HepG2 (cell line): ENCODE results near the gene MTOR. TPM values are rescaled to one million over a fixed set of nuclear protein-coding genes. Genes with fewer than 3 reads are reported as not detected.

Source experiments
- ATF5 ChIP-seq: sonication (generic); formaldehyde crosslinking; IDR thresholded peaks from 2 replicates; pipeline ENCODE4 v1.4.0; 2020; ENCODE audit warnings: mild to moderate bottlenecking, low read depth, missing genetic modification reagents
- BHLHE40 ChIP-seq: IDR thresholded peaks from 2 replicates; pipeline ENCODE4 v1.6.1; 2011; ENCODE audit warnings: low read length, improper control_type of control experiment
- FIP1L1 ChIP-seq: fragments of 200-400 bp; formaldehyde crosslinking; IDR thresholded peaks from 2 replicates; pipeline ENCODE4 v1.6.1; 2018; ENCODE audit warnings: low read depth, mild to moderate bottlenecking, low read length, moderate library complexity, borderline replicate concordance; ENCODE audit not compliant: insufficient read depth
- KDM2A ChIP-seq: sonication (generic); formaldehyde crosslinking; IDR thresholded peaks from 2 replicates; pipeline ENCODE4 v1.4.0; 2020; ENCODE audit warnings: low read depth, missing genetic modification reagents, borderline replicate concordance
- MEIS1 ChIP-seq: sonication (generic); formaldehyde crosslinking; IDR thresholded peaks from 2 replicates; pipeline ENCODE4 v1.9.0; 2021; ENCODE audit warnings: mild to moderate bottlenecking, missing genetic modification reagents, moderate library complexity, borderline replicate concordance
- NFYC ChIP-seq: IDR thresholded peaks from 2 replicates; pipeline ENCODE4 v1.6.1; 2016; ENCODE audit warnings: missing genetic modification reagents, missing compliant biosample characterization
- RFXANK ChIP-seq: IDR thresholded peaks from 2 replicates; pipeline ENCODE4 v1.6.1; 2016
- RNF2 ChIP-seq: fragments of 450-650 bp; conservative IDR thresholded peaks from 2 replicates; pipeline ENCODE4 v1.6.1; 2016; ENCODE audit warnings: low read depth
- SMAD3 ChIP-seq: sonication (generic); formaldehyde crosslinking; IDR thresholded peaks from 2 replicates; pipeline ENCODE4 v1.4.0; 2020; ENCODE audit warnings: missing genetic modification reagents
- SNAPC4 ChIP-seq: sonication (generic); formaldehyde crosslinking; IDR thresholded peaks from 2 replicates; pipeline ENCODE4 v1.4.0; 2020; ENCODE audit warnings: mild to moderate bottlenecking, missing genetic modification reagents
- SNAPC5 ChIP-seq: sonication (generic); formaldehyde crosslinking; IDR thresholded peaks from 2 replicates; pipeline ENCODE4 v1.8.1; 2023; ENCODE audit warnings: mild to moderate bottlenecking, missing genetic modification reagents, borderline replicate concordance
- SP2 ChIP-seq: sonication (generic); formaldehyde crosslinking; IDR thresholded peaks from 2 replicates; pipeline ENCODE4 v1.5.1; 2020; ENCODE audit warnings: mild to moderate bottlenecking, missing genetic modification reagents
- SUZ12 ChIP-seq: fragments of 150-350 bp; IDR thresholded peaks from 2 replicates; pipeline ENCODE4 v1.6.1; 2014; ENCODE audit warnings: low read depth, low read length
- THRA ChIP-seq: sonication (generic); formaldehyde crosslinking; IDR thresholded peaks from 2 replicates; pipeline ENCODE4 v1.4.0; 2020; ENCODE audit warnings: missing genetic modification reagents, borderline replicate concordance
- ZBTB2 ChIP-seq: sonication (generic); formaldehyde crosslinking; IDR thresholded peaks from 2 replicates; pipeline ENCODE4 v1.8.0; 2022; ENCODE audit warnings: low read depth, missing genetic modification reagents
- ZBTB3 ChIP-seq: sonication (generic); formaldehyde crosslinking; IDR thresholded peaks from 2 replicates; pipeline ENCODE4 v1.4.0; 2020; ENCODE audit warnings: low read depth, mild to moderate bottlenecking, moderate library complexity, missing genetic modification reagents, borderline replicate concordance
- ZFP36 ChIP-seq: fragments of 150-350 bp; IDR thresholded peaks from 2 replicates; pipeline ENCODE4 v1.6.1; 2018; ENCODE audit warnings: borderline replicate concordance, low read length, low read depth; ENCODE audit not compliant: partially characterized antibody
- ZMYM3 ChIP-seq: sonication (generic); formaldehyde crosslinking; IDR thresholded peaks from 2 replicates; pipeline ENCODE4 v1.5.1; 2020; ENCODE audit warnings: mild to moderate bottlenecking, missing genetic modification reagents
- ZNF350 ChIP-seq: sonication (generic); formaldehyde crosslinking; IDR thresholded peaks from 2 replicates; pipeline ENCODE4 v1.4.0; 2020; ENCODE audit warnings: mild to moderate bottlenecking, low read depth, missing genetic modification reagents, borderline replicate concordance
- ZSCAN21 ChIP-seq: sonication (generic); formaldehyde crosslinking; IDR thresholded peaks from 2 replicates; pipeline ENCODE4 v1.8.0; 2022; ENCODE audit warnings: mild to moderate bottlenecking, missing genetic modification reagents, moderate library complexity, borderline replicate concordance
- polyA plus RNA-seq, 8 experiments: library from polyadenylated mRNA; depleted of rRNA in 3 of 8; stranded (reverse) in 7 of 8; unstranded in 1 of 8; fragments of >200 nt; fragmentation: Illumina TruSeq in 4 of 8; extraction: Trizol in 4 of 8; gene quantifications; 2 replicates each; pipeline versions ENCODE4 v1.2.1 to v1.2.3, GENCODE V29; 2011 to 2016; ENCODE audit warnings: low read depth in 4 of 8, missing spikeins in 1 of 8, mixed read lengths in 1 of 8; ENCODE audit not compliant: insufficient read depth in 1 of 8
- total RNA-seq, 5 experiments: library from RNA; depleted of rRNA; stranded (reverse); fragments of >200 nt; fragmentation: Illumina TruSeq; extraction: Trizol; gene quantifications; 2 replicates each; pipeline ENCODE4 v1.2.3, GENCODE V29; 2016; ENCODE audit warnings: low read depth in 1 of 5

The MTOR gene
- total and polyA plus RNA-seq, 2 of the 13 experiments (the other 11 are each of a cell fraction or from before 2014, with no cell fraction given): 24.6 to 34.6 TPM

- TF ChIP-seq SNAPC4 (CRISPR knock-in tag) (no peak), THRA (CRISPR knock-in tag) (peak; percentile 78; the same call in 1 of the 2 replicates), SUZ12 (no peak), ZFP36 (no peak), KDM2A (CRISPR knock-in tag) (peak; percentile 89), ATF5 (CRISPR knock-in tag) (no peak), FIP1L1 (no peak), SMAD3 (CRISPR knock-in tag) (peak; percentile 80; the same call in 1 of the 2 replicates), NFYC (peak; percentile 98), ZNF350 (CRISPR knock-in tag) (peak; percentile 74), RFXANK (CRISPR knock-in tag) (no peak), ZBTB3 (CRISPR knock-in tag) (no peak), ZBTB2 (CRISPR knock-in tag) (peak; percentile 82), SNAPC5 (CRISPR knock-in tag) (no peak), RNF2 (no peak), ZMYM3 (peak; percentile 57), ZSCAN21 (no peak), MEIS1 (CRISPR knock-in tag) (no peak), SP2 (CRISPR knock-in tag) (peak; percentile 98), BHLHE40 (no peak)
Observed at GRCh38 chr1:11262171-11263049, at the start of gene MTOR (continued).
